ENCODE data around the gene SAAL1.

SAAL1 gene

DNA sequence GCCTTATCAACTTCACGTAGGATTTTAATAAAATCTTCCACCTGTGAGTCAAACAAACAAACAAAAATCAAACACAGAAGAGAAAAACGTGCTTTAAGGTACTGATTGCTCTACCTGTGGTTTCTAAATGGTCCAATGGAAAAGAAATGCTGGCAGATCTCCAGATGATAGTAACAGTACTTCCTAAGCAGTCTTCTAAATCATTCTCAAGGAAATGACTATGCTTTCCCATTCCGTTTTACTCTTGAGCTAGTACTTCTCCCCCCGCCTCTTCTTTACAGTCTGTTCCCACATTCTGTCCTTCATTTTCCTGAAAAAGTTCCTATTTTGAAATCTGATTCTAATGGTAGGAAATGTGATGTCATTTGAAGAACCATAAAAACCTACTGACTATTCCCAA, 25.4 kb downstream of the SAAL1 start:
- TF ChIP-seq SUZ12 (IDR thresholded peaks at IDR 0.05; ENCODE audit: extremely low read depth, insufficient read depth, insufficient read length) (no peak), YY1 (IDR thresholded peaks at IDR 0.05; ENCODE audit: insufficient read depth, insufficient read length) (no peak), ZNF274 (IDR thresholded peaks at IDR 0.05; ENCODE audit: low read depth, low read length) (no peak)
- H3K4me3 ChIP-seq (ENCODE audit: insufficient read length, low read depth): no peak overlapping the region
- H3K27me3 ChIP-seq (ENCODE audit: insufficient read depth, insufficient read length): no peaks in the 10 kb centered on the region
- DNase-seq (ENCODE audit: low read depth, low spot score): no peak
- H3K4me1 ChIP-seq (ENCODE audit: insufficient read depth, insufficient read length): no peaks in the 10 kb centered on the region
- no peak overlapping the region for H3K9ac ChIP-seq (ENCODE audit: insufficient read length, low read depth)
- peaks cover 62% of the 10 kb centered on the region for H3K36me3 ChIP-seq (ENCODE audit: insufficient read depth, insufficient read length, low read length)
- no peaks in the 10 kb centered on the region for H3K9me3 ChIP-seq (ENCODE audit: insufficient read depth, low read length)

DNA sequence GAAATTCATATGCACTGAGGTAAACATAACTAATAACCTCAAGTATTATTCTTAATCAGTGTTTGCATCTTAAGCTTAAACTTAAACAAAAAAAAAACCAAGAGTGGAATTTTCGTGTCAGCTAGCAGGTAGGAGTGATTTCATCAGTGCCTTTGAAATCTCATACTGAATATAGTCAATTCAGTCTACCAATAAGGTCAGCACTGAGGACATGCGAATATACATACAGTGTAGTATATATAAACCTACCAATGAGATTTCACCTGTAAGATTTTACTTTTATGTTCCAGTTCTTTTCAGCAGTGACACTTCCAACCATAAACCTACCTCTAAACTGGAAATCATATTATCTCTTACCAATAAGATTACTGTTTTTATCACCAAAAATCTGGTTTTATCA, 27.0 kb downstream of the SAAL1 start:
- no peak for TF ChIP-seq YY1 (IDR thresholded peaks at IDR 0.05; ENCODE audit: insufficient read depth, insufficient read length)
- no peak for TF ChIP-seq SUZ12 (IDR thresholded peaks at IDR 0.05; ENCODE audit: extremely low read depth, insufficient read depth, insufficient read length)
- no peak for TF ChIP-seq ZNF274 (IDR thresholded peaks at IDR 0.05; ENCODE audit: low read depth, low read length)
- Histone ChIP-seq H3K9ac (ENCODE audit: insufficient read length, low read depth) (no peak overlapping the region), H3K9me3 (ENCODE audit: insufficient read depth, low read length) (no peaks in the 10 kb centered on the region), H3K4me3 (ENCODE audit: insufficient read length, low read depth) (no peak overlapping the region), H3K36me3 (ENCODE audit: insufficient read depth, insufficient read length, low read length) (peaks cover 51% of the 10 kb centered on the region), H3K27me3 (ENCODE audit: insufficient read depth, insufficient read length) (no peaks in the 10 kb centered on the region), H3K4me1 (ENCODE audit: insufficient read depth, insufficient read length) (no peaks in the 10 kb centered on the region)
- DNase-seq (ENCODE audit: low read depth, low spot score): no peak

DNA sequence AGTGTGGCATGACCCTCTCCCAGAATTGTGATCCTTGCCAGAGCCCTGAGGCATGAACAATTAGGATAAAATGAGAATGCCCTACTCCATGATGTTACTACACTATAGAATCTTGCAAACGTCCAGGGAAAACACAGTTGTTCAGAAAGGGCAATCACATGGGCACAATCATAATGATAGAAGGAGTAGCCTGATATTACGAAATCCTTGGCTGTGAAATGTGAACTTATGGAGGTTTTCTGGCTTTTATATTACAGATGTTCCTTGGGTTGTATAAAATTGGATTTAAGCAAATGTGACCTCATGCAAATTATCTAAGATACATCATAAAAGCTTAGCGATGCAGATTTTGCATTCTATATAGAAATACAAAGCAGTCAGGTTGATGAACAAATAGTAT, 30.4 kb downstream of the SAAL1 start:
- TF ChIP-seq ZNF274 (IDR thresholded peaks at IDR 0.05; ENCODE audit: low read depth, low read length) (no peak), YY1 (IDR thresholded peaks at IDR 0.05; ENCODE audit: insufficient read depth, insufficient read length) (no peak), SUZ12 (IDR thresholded peaks at IDR 0.05; ENCODE audit: extremely low read depth, insufficient read depth, insufficient read length) (no peak)
- DNase-seq (ENCODE audit: low read depth, low spot score): no peak
- Histone ChIP-seq H3K36me3 (ENCODE audit: insufficient read depth, insufficient read length, low read length) (peaks cover 22% of the 10 kb centered on the region), H3K9ac (ENCODE audit: insufficient read length, low read depth) (no peak overlapping the region), H3K4me1 (ENCODE audit: insufficient read depth, insufficient read length) (no peaks in the 10 kb centered on the region), H3K27me3 (ENCODE audit: insufficient read depth, insufficient read length) (no peaks in the 10 kb centered on the region), H3K4me3 (ENCODE audit: insufficient read length, low read depth) (no peak overlapping the region), H3K9me3 (ENCODE audit: insufficient read depth, low read length) (no peaks in the 10 kb centered on the region)

DNA sequence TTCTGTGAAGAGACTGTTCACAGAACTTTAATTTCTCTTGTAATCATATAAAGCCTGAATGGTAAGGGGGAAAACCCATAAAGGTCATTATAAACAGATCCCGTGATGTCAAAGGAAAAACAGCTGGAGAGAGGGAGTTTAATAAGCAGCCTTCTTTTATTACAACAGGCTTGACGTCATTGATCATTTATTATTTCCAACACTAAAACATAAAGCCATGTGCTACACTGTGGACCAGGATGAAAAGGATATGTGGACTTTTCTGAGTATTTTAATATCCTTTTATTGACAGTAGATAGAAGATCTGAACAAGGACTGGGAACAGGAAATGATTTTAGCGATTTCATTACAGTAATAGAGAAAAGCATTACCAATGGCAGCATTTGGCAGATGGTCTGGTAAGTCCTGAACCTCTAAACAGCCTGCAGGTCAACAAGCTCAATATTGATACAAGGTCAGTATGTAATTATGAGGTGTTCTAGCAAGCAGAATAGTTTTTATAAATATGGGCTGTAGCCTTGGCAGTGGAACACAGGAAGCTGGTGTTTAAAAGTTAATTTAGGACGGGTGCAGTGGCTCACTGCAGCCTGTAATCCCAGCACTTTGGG, 34.7 kb downstream of the SAAL1 start:
- TF ChIP-seq ZNF274 (IDR thresholded peaks at IDR 0.05; ENCODE audit: low read depth, low read length): no peak
- no peak for TF ChIP-seq YY1 (IDR thresholded peaks at IDR 0.05; ENCODE audit: insufficient read depth, insufficient read length)
- no peak for TF ChIP-seq SUZ12 (IDR thresholded peaks at IDR 0.05; ENCODE audit: extremely low read depth, insufficient read depth, insufficient read length)
- no peak overlapping the region for H3K4me3 ChIP-seq (ENCODE audit: insufficient read length, low read depth)
- no peaks in the 10 kb centered on the region for H3K9me3 ChIP-seq (ENCODE audit: insufficient read depth, low read length)
- H3K9ac ChIP-seq (ENCODE audit: insufficient read length, low read depth): no peak overlapping the region
- H3K27me3 ChIP-seq (ENCODE audit: insufficient read depth, insufficient read length): no peaks in the 10 kb centered on the region
- H3K36me3 ChIP-seq (ENCODE audit: insufficient read depth, insufficient read length, low read length): peaks cover 6% of the 10 kb centered on the region
- H3K4me1 ChIP-seq (ENCODE audit: insufficient read depth, insufficient read length): no peaks in the 10 kb centered on the region
- DNase-seq (ENCODE audit: low read depth, low spot score): no peak

DNA sequence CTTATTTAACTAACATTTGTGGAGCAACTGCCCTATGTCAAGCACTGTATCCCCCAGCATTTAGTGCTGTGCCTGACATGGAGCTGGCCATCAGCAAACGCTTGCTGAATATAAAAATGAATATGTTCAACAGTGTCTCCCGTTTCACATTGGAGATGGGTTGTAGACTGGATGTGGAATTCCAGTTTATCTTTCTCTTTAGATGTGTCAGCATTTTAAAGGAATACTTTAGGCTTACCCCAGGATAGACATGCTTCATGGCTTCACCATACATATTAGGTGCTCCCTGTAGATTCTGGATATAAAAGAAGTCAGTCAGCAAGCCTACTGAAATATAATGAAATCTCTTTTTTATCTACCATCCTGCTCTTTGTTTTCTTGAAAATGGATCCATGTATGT, 38.5 kb downstream of the SAAL1 start:
- Histone ChIP-seq H3K9me3 (ENCODE audit: insufficient read depth, low read length) (no peaks in the 10 kb centered on the region), H3K36me3 (ENCODE audit: insufficient read depth, insufficient read length, low read length) (no peaks in the 10 kb centered on the region), H3K9ac (ENCODE audit: insufficient read length, low read depth) (no peak overlapping the region), H3K27me3 (ENCODE audit: insufficient read depth, insufficient read length) (no peaks in the 10 kb centered on the region), H3K4me3 (ENCODE audit: insufficient read length, low read depth) (no peak overlapping the region), H3K4me1 (ENCODE audit: insufficient read depth, insufficient read length) (no peaks in the 10 kb centered on the region)
- DNase-seq (ENCODE audit: low read depth, low spot score): no peak
- no peak for TF ChIP-seq YY1 (IDR thresholded peaks at IDR 0.05; ENCODE audit: insufficient read depth, insufficient read length)
- no peak for TF ChIP-seq SUZ12 (IDR thresholded peaks at IDR 0.05; ENCODE audit: extremely low read depth, insufficient read depth, insufficient read length)
- no peak for TF ChIP-seq ZNF274 (IDR thresholded peaks at IDR 0.05; ENCODE audit: low read depth, low read length)

DNA sequence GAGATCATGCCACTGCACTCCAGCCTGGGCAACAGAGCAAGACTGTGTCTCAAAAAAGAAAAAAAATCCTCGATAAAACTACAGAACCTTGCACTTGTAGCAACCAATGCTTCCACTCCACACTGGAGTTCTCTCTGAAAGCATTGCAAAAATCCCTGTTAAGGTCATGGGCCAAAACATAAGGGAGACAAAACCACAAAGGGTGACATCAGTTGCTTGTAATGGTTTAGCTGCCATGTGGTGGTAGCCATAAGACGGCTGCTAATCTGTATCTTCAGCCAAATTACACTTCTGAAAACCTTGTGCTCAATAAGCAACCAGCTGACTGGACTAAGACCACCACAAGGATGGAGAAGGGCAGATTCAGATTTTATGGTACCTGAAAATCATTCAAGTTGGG, 39.3 kb downstream of the SAAL1 start:
- Histone ChIP-seq H3K9me3 (ENCODE audit: insufficient read depth, low read length) (no peaks in the 10 kb centered on the region), H3K27me3 (ENCODE audit: insufficient read depth, insufficient read length) (no peaks in the 10 kb centered on the region), H3K4me1 (ENCODE audit: insufficient read depth, insufficient read length) (no peaks in the 10 kb centered on the region), H3K36me3 (ENCODE audit: insufficient read depth, insufficient read length, low read length) (no peaks in the 10 kb centered on the region), H3K9ac (ENCODE audit: insufficient read length, low read depth) (no peak overlapping the region), H3K4me3 (ENCODE audit: insufficient read length, low read depth) (no peak overlapping the region)
- TF ChIP-seq YY1 (IDR thresholded peaks at IDR 0.05; ENCODE audit: insufficient read depth, insufficient read length): no peak
- TF ChIP-seq ZNF274 (IDR thresholded peaks at IDR 0.05; ENCODE audit: low read depth, low read length): no peak
- no peak for TF ChIP-seq SUZ12 (IDR thresholded peaks at IDR 0.05; ENCODE audit: extremely low read depth, insufficient read depth, insufficient read length)
- DNase-seq (ENCODE audit: low read depth, low spot score): no peak

DNA sequence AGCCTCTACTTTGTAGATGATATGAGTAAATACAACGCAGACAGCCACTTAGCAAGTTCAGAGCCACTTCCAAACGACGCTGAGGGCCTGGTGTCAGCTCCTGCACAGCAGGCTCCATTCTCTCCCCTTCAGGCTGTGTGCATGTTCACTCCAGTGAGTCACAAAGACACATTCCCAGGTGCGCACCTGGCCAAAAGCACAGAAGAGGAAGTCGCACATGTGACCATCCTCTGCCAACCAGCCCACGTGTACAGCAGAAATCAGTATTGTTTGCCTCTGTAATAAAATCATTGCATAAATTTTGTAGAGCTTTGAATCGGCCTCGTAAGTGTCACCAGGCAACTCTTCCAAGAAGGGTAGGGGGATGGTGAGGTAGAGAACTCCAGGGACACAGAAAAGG, 40.3 kb downstream of the SAAL1 start:
- TF ChIP-seq SUZ12 (IDR thresholded peaks at IDR 0.05; ENCODE audit: extremely low read depth, insufficient read depth, insufficient read length) (no peak), YY1 (IDR thresholded peaks at IDR 0.05; ENCODE audit: insufficient read depth, insufficient read length) (no peak), ZNF274 (IDR thresholded peaks at IDR 0.05; ENCODE audit: low read depth, low read length) (no peak)
- Histone ChIP-seq H3K27me3 (ENCODE audit: insufficient read depth, insufficient read length) (no peaks in the 10 kb centered on the region), H3K36me3 (ENCODE audit: insufficient read depth, insufficient read length, low read length) (no peaks in the 10 kb centered on the region), H3K4me1 (ENCODE audit: insufficient read depth, insufficient read length) (no peaks in the 10 kb centered on the region), H3K4me3 (ENCODE audit: insufficient read length, low read depth) (no peak overlapping the region), H3K9me3 (ENCODE audit: insufficient read depth, low read length) (no peaks in the 10 kb centered on the region), H3K9ac (ENCODE audit: insufficient read length, low read depth) (no peak overlapping the region)
- no peak for DNase-seq (ENCODE audit: low read depth, low spot score)

Data from NT2/D1 (cell line).